ENCODE data around the gene SLC44A3. TPM values are rescaled to one million over a fixed set of nuclear protein-coding genes. Genes with fewer than 3 reads are reported as not detected.

SLC44A3 gene
- total and polyA plus RNA-seq, 2 of the 8 experiments (the other 6 are each of a cell fraction or from before 2014, with no cell fraction given), result 4.2 to 5.0 TPM

DNA sequence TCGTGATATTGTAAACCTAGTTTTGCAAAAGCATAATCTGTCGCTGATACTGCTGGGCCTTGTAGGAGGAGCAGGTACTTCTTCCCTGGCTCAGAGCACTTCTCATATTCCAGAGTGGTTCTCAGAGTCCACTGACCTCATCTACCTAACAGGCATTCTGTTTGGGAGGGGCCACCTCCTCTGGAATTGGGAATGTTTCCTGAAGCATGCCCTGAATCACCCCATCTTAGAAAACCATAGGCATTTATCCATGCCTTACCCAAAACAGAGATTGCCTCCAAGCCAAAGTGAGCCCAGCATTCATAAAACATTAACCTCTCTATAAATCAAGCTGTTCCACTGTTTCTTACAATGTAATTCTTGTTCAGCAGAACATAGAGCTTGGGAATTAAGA, 35.1 kb downstream of the SLC44A3 start (continued):
- TF ChIP-seq, protein P1, sequence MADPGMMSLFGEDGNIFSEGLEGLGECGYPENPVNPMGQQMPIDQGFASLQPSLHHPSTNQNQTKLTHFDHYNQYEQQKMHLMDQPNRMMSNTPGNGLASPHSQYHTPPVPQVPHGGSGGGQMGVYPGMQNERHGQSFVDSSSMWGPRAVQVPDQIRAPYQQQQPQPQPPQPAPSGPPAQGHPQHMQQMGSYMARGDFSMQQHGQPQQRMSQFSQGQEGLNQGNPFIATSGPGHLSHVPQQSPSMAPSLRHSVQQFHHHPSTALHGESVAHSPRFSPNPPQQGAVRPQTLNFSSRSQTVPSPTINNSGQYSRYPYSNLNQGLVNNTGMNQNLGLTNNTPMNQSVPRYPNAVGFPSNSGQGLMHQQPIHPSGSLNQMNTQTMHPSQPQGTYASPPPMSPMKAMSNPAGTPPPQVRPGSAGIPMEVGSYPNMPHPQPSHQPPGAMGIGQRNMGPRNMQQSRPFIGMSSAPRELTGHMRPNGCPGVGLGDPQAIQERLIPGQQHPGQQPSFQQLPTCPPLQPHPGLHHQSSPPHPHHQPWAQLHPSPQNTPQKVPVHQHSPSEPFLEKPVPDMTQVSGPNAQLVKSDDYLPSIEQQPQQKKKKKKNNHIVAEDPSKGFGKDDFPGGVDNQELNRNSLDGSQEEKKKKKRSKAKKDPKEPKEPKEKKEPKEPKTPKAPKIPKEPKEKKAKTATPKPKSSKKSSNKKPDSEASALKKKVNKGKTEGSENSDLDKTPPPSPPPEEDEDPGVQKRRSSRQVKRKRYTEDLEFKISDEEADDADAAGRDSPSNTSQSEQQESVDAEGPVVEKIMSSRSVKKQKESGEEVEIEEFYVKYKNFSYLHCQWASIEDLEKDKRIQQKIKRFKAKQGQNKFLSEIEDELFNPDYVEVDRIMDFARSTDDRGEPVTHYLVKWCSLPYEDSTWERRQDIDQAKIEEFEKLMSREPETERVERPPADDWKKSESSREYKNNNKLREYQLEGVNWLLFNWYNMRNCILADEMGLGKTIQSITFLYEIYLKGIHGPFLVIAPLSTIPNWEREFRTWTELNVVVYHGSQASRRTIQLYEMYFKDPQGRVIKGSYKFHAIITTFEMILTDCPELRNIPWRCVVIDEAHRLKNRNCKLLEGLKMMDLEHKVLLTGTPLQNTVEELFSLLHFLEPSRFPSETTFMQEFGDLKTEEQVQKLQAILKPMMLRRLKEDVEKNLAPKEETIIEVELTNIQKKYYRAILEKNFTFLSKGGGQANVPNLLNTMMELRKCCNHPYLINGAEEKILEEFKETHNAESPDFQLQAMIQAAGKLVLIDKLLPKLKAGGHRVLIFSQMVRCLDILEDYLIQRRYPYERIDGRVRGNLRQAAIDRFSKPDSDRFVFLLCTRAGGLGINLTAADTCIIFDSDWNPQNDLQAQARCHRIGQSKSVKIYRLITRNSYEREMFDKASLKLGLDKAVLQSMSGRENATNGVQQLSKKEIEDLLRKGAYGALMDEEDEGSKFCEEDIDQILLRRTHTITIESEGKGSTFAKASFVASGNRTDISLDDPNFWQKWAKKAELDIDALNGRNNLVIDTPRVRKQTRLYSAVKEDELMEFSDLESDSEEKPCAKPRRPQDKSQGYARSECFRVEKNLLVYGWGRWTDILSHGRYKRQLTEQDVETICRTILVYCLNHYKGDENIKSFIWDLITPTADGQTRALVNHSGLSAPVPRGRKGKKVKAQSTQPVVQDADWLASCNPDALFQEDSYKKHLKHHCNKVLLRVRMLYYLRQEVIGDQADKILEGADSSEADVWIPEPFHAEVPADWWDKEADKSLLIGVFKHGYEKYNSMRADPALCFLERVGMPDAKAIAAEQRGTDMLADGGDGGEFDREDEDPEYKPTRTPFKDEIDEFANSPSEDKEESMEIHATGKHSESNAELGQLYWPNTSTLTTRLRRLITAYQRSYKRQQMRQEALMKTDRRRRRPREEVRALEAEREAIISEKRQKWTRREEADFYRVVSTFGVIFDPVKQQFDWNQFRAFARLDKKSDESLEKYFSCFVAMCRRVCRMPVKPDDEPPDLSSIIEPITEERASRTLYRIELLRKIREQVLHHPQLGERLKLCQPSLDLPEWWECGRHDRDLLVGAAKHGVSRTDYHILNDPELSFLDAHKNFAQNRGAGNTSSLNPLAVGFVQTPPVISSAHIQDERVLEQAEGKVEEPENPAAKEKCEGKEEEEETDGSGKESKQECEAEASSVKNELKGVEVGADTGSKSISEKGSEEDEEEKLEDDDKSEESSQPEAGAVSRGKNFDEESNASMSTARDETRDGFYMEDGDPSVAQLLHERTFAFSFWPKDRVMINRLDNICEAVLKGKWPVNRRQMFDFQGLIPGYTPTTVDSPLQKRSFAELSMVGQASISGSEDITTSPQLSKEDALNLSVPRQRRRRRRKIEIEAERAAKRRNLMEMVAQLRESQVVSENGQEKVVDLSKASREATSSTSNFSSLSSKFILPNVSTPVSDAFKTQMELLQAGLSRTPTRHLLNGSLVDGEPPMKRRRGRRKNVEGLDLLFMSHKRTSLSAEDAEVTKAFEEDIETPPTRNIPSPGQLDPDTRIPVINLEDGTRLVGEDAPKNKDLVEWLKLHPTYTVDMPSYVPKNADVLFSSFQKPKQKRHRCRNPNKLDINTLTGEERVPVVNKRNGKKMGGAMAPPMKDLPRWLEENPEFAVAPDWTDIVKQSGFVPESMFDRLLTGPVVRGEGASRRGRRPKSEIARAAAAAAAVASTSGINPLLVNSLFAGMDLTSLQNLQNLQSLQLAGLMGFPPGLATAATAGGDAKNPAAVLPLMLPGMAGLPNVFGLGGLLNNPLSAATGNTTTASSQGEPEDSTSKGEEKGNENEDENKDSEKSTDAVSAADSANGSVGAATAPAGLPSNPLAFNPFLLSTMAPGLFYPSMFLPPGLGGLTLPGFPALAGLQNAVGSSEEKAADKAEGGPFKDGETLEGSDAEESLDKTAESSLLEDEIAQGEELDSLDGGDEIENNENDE (IDR thresholded peaks at IDR 0.05; ENCODE audit: insufficient replicate concordance, low read length), result no peak
- TF ChIP-seq, protein P2, sequence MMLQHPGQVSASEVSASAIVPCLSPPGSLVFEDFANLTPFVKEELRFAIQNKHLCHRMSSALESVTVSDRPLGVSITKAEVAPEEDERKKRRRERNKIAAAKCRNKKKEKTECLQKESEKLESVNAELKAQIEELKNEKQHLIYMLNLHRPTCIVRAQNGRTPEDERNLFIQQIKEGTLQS (IDR thresholded peaks at IDR 0.05; ENCODE audit: insufficient read depth, low read depth, low read length), result no peak
- TF ChIP-seq BACH1 (IDR thresholded peaks at IDR 0.05; ENCODE audit: low read length) (no peak), CBX5 (IDR thresholded peaks at IDR 0.05; ENCODE audit: low read depth, low read length) (no peak), CREB1 (IDR thresholded peaks at IDR 0.05) (no peak), SP2 (IDR thresholded peaks at IDR 0.05; ENCODE audit: low read length) (no peak), HDAC6 (IDR thresholded peaks at IDR 0.05; ENCODE audit: low read depth, low read length) (no peak), POLR2AphosphoS5 (IDR thresholded peaks at IDR 0.05; ENCODE audit: low read depth, low read length) (no peak), TBP (IDR thresholded peaks at IDR 0.05; ENCODE audit: low read depth, low read length) (no peak)
- TF ChIP-seq, protein P3, sequence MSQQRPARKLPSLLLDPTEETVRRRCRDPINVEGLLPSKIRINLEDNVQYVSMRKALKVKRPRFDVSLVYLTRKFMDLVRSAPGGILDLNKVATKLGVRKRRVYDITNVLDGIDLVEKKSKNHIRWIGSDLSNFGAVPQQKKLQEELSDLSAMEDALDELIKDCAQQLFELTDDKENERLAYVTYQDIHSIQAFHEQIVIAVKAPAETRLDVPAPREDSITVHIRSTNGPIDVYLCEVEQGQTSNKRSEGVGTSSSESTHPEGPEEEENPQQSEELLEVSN (IDR thresholded peaks at IDR 0.05), result no peak

Measured in H1 (cell line).